G401.6 (cell line): Measurements from ENCODE around the gene NEDD4L.

Experiments used
- FAIRE-seq: peaks from 2 replicates; lab custom pipeline; 2012; peaks lifted over from hg19 to GRCh38; lab: Jason Lieb, UNC

The NEDD4L gene

DNA sequence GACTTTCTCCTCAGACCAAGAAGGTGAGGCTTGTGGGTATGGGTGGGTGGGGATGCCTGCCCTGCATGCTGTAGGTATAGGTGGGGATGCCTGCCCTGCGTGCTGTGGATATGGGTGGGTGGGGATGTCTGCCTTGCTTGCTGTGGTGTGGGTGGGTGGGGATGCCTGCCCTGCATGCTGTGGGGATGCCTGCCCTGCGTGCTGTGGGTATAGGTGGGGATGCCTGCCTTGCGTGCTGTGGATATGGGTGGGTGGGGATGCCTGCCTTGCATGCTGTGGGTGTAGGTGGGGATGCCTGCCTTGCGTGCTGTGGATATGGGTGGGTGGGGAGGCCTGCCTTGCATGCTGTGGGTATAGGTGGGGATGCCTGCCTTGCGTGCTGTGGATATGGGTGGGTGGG, 278.4 kb downstream of the NEDD4L start:
- FAIRE-seq, result no peak

DNA sequence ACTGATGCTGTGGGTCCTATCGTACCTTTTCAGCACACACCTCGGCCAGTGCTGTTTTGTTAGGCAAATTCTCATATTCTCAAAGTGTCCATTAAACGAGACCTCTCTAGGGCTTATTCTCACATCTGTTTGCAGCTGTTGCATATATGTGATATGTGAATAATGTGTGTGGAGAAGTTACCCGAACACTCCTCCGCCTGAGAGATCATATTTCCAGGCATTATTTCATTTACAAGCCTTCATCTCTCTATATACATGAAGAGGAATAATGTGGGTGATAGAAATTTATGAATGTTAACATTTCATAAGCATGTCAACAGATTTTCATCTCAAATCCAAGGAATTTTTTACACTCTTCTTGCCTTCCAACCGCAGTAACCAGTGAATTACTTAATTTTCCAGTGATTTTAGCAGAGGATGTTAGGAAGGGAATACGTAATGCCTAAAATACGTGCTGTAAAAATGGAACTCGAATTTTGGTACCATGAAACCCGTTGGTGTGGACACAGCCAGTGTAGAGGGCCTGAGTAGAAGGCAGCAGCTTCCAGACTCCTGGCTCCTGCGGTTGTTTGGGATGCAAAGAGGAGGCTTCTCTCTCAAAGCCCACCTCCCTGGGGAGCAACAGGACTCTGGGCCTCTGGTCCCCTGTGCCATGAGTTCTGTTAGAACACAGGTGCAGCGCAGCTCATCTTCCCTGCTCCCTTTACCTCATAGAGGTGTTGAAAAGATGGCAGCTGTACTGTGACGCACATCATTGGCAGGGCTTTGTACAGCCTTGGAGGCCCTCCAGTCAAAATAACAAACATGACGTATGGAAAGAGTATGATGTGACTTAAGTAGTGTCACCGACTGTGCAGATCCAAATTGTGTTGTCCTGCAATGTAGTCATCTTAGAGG, 280.1 kb downstream of the NEDD4L start:
- no peak for FAIRE-seq

DNA sequence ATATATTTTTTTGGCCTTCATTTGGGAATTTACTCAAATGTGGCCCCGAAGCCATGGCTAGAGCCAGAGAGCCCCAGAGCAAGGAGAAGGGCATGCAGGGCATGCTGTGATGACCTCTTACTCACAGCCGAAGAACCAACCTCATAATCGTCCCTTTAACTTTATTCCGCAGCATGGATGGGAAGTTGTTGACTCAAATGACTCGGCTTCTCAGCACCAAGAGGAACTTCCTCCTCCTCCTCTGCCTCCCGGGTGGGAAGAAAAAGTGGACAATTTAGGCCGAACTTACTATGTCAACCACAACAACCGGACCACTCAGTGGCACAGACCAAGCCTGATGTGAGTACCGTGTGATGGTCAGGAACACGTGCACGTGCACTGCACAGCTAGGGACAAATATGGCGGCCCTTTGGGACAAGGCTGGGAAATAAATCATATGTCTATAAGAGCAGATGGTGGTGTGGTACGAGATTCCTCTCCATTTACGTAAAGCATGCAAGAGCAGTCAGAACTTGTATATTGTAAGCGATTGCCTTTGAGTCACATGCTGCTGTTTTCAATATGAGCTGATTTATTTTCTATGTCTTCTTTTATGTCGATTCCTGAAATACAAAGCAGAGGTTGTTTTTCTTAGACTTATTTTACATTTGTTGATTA, 280.9 kb downstream of the NEDD4L start:
- FAIRE-seq, result no peak

DNA sequence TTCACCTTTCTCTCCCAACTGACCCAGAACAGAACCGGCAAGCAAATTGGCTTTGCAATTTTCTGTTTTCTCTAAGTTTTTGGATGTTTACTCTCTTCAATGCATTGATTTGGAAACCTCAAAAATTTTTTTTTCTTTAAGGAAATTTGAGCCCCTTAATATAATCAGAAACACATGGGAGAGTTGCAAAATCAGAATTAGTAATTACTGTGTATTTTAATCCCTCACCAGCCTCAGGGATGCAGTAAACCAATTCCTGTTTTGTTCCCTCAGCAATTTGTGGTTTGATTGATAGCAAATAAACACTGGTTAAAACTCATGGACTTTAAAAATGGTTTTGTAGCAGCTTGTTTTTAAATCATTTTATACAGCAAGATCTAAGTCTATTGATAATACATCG, 281.5 kb downstream of the NEDD4L start:
- FAIRE-seq, result no peak

DNA sequence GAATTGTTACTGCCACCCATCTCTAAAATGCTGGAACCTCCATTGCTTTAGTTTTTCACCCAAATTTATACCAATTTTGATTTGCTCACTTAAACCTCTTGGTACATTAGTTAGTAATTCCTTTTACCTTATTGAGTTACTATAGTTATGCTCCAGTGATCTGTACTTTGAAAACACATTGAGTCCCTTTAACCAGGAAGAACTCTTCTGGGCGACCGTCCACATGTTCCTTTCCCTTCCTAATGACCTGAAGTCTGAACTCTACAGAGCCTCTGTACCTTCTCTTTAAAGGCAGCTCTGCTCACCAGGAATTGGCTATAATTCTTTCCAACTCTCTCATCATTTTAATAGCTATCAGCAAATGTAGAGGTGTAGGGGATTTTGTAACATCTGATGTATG, 290.0 kb downstream of the NEDD4L start:
- FAIRE-seq, result no peak

DNA sequence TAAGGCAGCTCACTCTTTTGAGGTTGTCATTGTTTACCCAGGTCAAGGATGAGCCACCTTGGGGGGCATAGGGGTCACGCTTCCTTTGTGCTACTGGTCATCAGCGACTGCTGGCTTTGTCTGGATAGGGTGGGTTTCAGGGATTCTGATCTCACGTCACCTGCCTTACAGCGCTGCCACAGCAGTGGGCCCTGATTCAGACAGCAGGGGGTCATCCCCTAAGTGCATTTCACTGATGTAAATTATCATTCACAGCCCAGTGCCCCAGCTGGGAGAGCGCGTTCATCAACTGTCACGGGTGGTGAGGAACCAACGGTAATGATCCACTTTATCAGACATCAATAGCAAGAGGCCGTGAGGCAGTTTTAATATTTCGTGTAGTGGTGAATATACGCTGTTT, 291.2 kb downstream of the NEDD4L start:
- FAIRE-seq, result no peak

DNA sequence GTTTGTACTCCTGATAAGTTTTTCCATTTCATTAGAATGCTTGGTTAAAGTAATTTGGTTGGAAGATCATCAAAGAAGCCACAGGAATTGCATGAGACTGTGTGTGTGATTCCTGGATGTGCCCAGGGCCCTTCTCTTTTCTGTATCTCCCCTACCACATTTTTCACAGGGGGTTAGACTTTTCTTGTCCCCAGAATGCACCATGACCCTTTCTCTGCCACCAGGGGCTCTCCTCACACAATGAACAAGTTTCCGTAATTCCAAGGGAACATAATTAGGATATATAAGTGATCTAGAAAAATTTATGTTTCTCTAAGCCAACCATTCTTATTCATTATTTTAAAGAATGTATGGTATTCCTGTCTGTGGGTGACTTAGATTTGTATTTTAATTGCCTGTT, 291.8 kb downstream of the NEDD4L start:
- no peak for FAIRE-seq

DNA sequence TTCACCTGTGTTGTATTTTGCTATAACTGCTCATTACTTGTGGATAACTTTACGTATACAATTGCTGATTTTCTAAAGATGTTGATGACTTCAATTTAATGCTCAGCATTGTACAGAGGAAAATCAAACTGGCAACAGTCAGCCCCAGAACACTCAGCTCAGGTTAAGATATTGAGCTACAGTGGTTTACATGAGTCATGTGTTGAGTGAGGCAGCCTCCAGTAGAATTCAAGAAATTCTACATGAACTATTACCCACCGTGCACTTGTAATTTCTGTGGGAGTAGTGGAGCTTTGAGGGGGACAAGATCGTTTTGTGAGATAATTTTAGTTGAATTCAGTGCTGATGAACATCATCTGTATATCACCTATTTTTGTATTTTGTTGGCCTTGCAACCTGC, 292.6 kb downstream of the NEDD4L start:
- no peak for FAIRE-seq

DNA sequence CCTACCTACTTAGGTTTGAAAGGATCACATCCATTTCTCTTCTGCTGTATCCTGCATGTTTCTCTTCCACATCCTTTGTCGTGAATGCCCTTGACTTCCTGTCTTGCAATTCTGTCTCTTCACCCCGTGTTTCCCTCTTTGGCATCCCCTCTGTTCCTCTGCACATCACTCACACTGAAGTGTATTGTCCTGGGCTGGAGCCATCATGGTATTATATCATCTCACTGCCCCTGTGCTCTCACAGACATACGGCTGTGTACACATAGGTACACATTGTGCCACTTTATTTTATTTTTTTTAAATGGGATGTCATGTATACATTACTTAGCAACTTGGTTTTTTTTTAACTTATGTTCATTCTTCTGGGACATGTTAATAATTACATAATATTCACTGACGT, 293.3 kb downstream of the NEDD4L start:
- no peak for FAIRE-seq

DNA sequence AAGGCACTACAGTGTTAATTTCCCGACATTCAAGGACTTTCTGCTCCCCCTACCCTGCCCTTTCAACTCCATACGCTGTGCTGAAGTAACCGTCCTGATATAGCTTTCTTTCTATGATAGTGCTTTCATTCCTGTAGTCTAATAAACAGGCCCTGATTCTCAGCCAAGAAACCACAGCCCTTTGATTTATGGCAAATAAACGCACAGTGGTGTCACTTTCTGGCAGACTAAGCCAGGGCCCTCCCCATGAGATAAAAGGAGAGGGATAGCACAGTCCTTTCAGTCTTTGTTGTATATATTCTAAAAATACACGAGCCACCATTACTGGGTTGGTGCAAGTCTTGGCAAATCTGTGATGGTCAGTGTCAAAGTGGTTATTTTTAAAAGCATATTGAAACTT, 293.7 kb downstream of the NEDD4L start:
- no peak for FAIRE-seq

DNA sequence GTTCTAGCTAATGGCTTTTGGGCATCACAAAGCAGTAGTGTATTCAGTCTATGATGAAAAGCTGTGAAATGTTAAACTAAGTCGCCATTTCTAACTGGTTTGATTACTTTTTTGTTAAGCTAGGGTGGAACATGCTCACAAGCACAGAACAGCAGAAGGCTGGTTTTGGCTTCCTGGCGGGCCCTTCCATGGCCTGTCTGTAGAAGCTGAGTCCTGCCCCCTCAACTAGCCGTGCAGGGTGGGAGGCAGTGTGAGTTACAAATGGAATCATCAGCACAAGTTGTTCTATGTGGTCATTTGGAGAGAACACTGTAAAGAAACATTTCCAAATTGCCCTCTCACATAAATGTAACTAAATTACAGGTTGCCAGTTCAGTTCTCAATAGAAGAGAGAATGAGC, 294.1 kb downstream of the NEDD4L start:
- no peak for FAIRE-seq

DNA sequence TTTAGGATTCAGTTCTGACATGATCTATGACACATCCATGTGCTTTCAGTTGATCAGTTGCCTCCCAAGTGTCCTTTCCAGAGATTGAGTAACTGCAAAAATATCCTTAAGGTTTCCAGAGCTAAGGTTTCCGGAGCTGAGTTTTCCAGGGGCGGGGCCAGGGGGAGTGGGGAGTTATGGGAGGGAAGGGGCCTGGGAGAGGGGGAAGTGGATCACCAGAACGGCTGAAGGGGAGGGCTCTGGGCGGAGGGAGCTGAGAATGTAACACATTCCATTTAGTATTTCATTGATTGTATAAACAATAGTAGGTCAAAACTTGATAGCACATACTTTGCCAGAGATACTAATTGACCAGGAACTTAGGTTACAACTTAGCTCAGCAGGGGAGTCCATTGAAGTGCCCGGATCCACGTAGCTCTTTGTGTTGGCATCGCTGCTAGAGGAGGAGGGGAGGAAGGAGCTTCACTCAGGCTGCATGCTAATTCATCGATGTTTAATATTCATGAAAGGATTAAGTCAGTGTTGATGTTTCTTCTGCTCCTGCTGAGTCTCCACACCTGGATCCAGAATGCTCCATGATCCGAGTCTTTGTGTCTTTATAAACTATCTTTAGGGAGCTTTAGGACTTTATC, 295.1 kb downstream of the NEDD4L start:
- FAIRE-seq, result no peak

DNA sequence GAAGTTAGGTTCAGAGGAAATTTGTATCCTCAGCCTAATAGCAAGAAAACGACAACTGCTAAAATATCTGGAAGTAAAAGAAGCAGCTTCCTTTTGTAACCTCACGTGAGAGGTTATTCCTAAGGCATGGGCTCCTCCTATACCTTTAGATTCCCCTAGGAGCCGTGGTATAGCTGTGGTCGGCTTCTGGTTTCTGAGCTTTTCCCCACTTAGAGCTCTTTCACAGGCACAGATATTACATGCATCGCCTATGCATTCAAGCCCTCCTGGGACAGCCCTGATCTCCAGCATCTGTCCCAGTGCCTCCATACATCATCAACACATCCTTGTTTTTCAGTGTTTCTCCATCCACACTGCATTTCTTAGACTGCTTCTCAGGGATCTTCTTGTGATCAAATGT, 295.9 kb downstream of the NEDD4L start:
- FAIRE-seq, result no peak

DNA sequence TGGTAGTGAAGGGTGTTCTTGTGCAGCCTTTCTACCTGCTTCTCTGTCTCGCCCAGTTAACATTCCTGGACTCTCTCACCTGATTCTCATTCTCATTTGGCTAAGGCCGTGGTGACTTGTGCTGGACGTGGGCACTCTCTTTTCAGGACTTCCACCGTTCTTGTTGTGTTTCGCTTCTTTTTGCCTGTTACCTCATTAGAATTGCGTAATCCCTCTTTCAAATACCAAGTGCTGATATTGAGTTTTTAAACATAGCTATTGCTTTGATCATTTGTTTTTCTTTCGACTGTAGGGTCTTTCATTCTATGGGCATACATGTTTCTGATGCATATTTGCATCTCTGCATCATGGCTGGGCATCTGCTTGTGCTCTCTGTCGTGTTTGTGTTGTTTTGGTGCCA, 297.9 kb downstream of the NEDD4L start:
- FAIRE-seq, result no peak

DNA sequence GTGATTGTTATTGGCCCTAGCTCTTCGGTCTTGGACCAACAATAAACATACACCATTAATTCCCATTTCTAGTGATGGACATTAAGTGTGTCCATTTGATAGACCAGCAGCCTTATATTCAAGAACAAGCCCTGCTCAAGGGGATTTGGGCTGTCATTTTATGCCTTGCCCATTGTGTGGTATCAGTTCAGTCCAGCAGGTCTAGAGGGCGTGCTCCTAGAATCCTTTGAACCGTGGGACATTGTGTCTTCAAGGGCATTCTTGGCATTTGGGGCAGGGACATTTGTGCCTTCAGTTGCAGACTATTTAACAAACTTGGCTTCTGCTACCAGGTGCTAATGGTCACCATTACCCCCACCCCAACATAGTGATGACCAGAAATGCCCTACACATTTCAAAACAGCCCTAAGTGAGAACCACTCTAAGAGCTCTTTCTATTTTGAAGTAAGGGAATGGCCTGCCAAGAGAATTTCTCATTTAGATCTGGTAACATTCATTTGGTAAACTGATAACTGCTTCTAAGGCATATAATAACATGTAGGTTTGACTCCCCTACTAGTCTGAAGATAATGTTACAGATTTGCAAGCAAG, 300.1 kb downstream of the NEDD4L start:
- FAIRE-seq, result no peak

DNA sequence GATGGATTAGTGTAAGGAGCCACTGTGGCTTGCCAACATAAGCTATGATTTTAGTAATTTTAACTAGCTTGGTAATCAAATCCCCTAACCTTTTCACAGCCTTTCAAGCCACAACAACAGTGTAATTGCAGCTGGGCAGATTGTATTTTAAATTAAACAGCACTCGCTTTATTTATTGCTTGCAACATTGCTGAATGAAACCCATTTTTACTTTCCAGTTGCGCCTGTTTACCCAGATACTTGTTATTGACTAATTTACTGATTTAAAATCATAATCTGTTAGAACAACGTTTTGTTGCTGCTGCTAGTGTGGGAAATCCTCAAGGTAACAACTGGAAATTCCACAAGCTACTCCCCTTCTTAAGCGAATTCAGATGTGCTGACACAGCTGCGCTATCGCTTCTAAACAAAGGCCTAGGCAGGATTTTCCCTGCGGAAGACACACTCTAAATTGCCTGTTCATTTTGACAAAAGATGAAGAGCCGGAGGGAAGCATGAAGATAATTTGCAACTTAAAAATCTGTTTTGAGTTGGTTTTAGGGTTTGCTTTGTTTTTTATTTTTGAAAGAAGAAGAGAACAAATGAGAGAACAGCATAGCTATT, 300.9 kb downstream of the NEDD4L start:
- no peak for FAIRE-seq

DNA sequence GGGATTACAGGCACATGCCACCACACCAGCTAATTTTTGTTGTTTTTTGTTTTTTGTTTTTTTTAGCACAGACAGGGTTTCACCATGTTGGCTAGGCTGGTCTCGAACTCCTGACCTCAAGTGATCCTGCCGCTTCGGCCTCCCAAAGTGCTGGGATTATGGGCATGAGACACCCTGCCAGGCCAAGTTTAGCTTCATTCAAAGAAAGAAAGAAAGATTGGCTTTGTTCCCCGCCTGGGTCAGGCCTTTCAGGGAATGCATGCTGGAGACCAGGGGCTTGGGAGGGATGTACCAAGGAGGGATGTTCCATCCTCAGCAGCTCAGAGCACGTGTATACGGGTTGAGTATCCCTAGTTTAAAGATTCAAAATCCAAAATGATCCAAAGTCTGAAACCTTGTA, 301.8 kb downstream of the NEDD4L start:
- no peak for FAIRE-seq

DNA sequence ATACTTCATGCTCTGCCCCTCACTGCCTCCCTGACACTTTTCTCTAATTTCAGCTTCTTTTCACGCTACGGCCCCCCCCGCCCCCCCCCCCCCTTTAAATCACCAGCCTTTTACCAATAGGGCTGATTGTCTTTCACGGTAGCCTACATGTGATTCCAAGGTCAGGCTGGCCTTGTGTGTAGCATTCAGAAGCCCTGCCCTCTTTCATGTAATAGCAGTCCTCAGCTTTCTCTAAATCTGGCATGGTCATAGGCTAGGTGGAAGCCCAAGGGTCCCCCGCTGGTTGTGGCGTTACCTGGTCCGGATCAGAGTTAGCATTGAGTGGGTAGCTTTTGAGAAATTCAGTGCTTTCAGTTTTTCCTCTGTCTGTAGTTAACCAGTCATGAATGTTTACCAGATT, 303.1 kb downstream of the NEDD4L start:
- no peak for FAIRE-seq

DNA sequence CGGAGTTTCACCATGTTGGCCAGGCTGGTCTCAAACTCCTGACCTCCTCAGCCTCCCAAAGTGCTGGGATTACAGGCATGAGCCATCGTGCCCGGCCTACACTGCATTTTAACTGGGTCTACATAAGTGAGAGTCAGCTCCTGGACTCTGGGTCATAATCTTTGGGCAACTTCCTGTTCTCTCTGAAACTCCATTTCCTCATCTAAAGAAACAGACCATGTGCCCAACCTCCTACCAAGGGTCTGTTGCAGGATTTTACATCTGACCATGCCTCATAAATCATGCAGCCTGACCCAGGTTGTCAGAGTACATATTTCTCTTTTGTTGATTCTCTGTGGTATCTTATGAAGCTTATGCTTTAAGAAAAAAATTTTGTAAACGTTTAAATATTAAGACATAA, 304.5 kb downstream of the NEDD4L start:
- FAIRE-seq, result no peak

DNA sequence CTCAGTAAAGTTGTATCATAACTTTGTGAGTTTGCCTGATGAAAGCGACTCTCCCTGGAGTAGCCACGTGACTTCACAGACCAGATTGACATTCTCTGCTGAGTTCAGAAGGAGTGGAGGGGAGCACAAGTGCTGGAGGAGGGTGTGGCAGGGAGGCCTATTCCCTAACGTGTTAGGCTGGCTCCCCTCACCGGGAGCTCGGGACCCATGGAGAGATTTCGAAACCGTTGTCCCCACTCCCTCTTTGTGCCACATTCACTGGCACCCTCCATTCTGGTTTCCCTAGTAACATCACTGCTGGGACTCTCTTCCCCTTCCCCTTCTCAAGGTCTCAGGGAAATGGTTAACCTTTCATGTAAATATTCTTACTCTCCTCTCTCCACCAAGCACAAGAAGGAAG, 304.9 kb downstream of the NEDD4L start:
- no peak for FAIRE-seq

DNA sequence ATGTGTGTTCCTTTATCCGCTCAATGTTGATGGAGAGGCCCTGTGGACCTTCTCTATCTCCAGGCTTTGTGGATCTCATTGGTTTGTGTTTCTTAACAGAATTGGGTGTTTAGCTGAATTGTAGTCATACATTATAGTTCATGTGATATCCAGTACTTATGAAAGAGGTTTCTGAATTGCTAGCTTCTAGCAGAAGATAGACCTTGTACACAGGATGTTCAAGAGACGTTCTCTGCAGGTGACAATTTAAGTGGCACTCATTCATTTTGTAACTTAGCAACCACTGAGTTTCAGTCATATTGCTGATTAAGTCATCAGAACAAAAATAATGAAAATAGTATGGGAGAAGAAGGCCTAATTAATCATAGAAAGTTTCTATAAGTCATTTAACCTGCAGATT, 305.6 kb downstream of the NEDD4L start:
- FAIRE-seq, result no peak

DNA sequence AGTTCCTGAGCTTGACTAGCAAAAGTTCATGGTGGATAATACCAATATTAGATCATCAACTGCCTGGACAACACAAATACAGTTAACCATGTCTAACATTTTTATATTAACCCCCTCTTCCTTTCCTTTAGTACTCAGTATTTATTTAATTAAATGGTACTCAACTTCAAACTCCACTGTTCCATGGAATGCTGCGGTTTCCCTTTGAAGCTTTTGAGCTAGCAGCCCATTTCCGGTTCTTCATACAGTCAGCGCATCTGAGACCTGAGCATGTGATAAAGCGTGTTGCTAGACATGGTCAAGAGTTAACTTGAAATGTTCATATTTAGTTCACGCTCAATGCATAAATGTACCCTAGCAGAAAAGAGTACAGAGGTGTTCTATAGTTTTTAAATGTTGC, 306.5 kb downstream of the NEDD4L start:
- no peak for FAIRE-seq

DNA sequence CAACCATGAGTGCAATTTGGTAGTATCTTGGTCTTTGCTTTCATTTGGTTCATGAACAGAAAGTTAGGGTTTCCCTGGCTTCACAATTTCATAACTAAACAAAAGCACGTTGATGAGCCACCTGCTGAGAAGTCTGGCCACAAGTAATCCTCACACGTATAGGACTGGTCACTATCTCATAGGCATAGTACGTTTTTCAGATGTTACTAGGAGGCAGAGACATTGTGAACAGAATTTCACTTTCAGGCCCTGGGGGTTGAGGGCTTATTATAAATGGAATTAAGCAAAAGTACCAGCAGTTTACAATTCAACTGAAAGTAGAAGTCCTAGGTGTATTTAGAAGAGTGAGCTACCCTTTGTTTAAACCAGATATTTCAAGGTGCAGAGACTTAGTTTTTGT, 307.8 kb downstream of the NEDD4L start:
- FAIRE-seq, result no peak
